ENCODE data around the gene TLE6. TPM values are rescaled to one million over a fixed set of nuclear protein-coding genes. Genes with fewer than 3 reads are reported as not detected.

Gene TLE6
- total RNA-seq, 6 experiments from 2014 or later: 0.82 to 3.0 (median 1.2) TPM

DNA sequence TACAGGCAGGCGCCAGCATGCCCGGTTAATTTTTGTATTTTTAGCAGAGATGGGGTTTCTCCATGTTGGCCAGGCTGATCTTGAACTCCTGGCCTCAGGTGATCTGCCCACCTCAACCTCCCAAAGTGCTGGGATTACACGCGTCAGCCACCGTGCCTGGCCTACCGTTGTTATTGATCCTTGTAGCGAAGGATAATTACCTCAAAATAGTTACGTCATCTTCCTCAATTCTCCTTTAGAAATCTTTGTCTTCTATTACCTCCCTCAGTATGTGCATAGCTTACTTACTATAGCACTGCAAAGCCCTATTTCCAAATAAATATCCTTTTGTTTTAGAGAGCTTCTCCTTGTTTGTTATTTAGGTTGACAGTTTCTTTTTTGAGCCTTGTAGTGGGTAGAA lies 9.4 kb upstream of the TLE6 start:
- no peaks in the 10 kb centered on the region; the same call in 1 of the 2 replicates for H3K4me1 Mint-ChIP-seq (ENCODE audit: low read depth)
- H3K4me3 Mint-ChIP-seq: no peak overlapping the region
- H3K9me3 Mint-ChIP-seq: no peaks in the 10 kb centered on the region
- H3K36me3 Mint-ChIP-seq (ENCODE audit: low read depth): no peaks in the 10 kb centered on the region
- peaks cover 2% of the 10 kb centered on the region; the same call in 1 of the 2 replicates for H3K27me3 Mint-ChIP-seq (ENCODE audit: insufficient read depth)
- H3K27ac Mint-ChIP-seq: no peak overlapping the region
- DNase-seq: no peak
- TF ChIP-seq, protein P1, sequence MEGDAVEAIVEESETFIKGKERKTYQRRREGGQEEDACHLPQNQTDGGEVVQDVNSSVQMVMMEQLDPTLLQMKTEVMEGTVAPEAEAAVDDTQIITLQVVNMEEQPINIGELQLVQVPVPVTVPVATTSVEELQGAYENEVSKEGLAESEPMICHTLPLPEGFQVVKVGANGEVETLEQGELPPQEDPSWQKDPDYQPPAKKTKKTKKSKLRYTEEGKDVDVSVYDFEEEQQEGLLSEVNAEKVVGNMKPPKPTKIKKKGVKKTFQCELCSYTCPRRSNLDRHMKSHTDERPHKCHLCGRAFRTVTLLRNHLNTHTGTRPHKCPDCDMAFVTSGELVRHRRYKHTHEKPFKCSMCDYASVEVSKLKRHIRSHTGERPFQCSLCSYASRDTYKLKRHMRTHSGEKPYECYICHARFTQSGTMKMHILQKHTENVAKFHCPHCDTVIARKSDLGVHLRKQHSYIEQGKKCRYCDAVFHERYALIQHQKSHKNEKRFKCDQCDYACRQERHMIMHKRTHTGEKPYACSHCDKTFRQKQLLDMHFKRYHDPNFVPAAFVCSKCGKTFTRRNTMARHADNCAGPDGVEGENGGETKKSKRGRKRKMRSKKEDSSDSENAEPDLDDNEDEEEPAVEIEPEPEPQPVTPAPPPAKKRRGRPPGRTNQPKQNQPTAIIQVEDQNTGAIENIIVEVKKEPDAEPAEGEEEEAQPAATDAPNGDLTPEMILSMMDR (IDR thresholded peaks at IDR 0.05): no peak

DNA sequence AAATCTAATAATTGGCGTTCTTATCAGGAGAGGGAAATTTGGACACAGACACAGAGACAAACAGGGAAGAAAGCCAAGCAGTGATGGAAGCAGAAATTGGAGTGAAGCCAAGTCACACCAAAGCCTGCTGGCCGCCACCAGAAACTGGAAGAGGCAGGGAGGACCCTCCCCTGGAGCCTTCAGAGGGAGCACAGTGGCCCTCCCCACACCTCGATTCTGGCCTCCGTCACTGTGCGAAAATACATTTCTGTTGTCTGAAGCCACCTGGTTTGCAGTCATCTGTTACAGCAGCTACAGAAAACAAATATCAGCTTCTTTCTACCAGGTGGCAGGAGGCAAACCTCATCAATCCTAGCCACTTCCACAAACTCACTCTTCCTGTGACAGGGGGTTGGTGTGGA lies 8.3 kb upstream of the TLE6 start:
- no peak for DNase-seq
- Mint-ChIP-seq H3K4me1 (ENCODE audit: low read depth) (peaks cover 1% of the 10 kb centered on the region), H3K4me3 (no peak overlapping the region), H3K36me3 (ENCODE audit: low read depth) (no peaks in the 10 kb centered on the region), H3K27me3 (ENCODE audit: insufficient read depth) (peaks cover 6% of the 10 kb centered on the region), H3K27ac (no peak overlapping the region), H3K9me3 (no peaks in the 10 kb centered on the region)
- TF ChIP-seq, protein P1 (IDR thresholded peaks at IDR 0.05): no peak

DNA sequence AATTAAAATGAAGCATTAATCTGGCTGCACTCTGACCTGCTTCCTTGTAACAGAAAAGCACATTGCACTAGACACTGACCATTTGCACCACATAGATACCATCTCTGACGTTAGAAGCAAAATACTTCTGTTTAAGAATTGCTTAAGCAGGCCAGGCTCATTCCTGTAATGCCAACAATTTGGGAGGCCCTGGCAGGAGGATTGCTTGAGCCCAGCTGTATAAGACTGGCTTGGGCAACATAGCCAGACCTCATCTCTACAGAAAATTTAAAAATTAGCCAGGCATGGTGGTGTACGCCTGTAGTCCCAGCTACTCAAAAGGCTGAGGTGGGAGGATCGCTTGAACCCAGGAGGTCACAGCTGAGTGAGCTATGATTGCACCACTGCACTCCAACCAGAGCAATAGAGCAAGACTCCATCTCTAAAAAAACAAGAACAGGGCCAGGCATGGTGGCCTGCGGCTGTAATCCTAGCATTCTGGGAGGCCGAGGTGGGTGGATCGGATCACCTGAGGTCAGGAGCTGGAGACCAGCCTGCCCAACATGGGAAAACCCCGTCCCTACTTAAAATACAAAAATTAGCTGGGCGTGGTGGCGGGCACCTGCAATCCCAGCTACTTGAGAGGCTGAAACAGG lies 7.0 kb upstream of the TLE6 start:
- H3K27me3 Mint-ChIP-seq (ENCODE audit: insufficient read depth): peaks cover 10% of the 10 kb centered on the region
- H3K36me3 Mint-ChIP-seq (ENCODE audit: low read depth): no peaks in the 10 kb centered on the region
- H3K9me3 Mint-ChIP-seq: no peaks in the 10 kb centered on the region
- peak; percentile 29 for DNase-seq
- H3K27ac Mint-ChIP-seq: no peak overlapping the region
- TF ChIP-seq, protein P1 (IDR thresholded peaks at IDR 0.05): no peak
- H3K4me1 Mint-ChIP-seq (ENCODE audit: low read depth): peaks cover 8% of the 10 kb centered on the region
- H3K4me3 Mint-ChIP-seq: no peak overlapping the region

DNA sequence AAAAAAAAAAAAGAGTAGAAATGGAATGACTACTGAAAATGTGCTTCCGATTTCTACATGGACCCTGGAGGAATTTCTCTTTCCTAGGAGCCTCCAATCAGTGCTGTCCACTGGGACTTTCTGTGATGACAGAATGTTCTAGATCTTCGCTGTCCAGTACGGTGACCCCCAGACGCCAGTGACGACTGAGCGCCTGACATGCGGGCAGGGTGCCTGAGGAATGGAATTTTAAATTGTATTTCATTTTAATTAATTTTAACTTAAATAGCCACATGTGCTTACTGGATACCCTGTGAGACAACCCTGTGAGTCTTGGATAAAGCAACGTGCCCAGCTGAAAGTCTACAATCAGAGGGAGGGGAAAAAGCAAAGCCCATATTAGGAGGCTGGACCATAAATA lies 4.1 kb upstream of the TLE6 start:
- H3K36me3 Mint-ChIP-seq (ENCODE audit: low read depth): no peaks in the 10 kb centered on the region

DNA sequence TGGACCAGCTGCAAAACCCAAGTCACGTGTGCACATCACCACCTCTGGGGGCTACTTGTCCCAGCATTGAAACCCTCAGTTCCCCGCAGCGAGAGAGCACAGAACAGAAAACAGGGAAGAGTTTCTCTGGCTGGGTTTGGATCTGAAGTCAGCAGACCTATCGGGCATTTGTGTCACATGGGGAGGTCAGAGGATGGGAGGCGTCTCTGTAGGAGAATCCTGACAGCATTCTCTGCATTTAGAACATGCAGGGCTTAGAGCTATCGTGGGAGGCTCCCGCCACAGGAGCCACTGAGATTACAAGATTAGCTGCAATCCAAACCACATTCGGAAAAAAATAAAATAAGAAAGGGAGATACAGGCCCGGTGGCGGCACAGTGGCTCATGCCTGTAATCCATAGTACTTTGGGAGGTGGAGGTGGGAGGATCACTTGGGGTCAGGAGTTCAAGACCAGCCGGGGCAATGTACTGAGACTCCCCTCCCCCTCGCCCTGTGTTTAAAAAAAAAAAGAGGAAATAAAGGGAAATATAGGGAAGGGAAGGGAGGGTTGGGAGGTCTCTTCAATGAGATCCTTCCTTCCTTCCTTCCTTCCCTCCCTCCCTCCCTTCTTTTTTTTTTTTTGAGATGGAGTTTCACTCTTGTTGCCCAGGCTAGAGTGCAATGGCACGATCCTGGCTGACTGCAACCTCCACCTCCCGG lies 2.9 kb upstream of the TLE6 start:
- Mint-ChIP-seq H3K27ac (no peak overlapping the region), H3K27me3 (ENCODE audit: insufficient read depth) (peaks cover 14% of the 10 kb centered on the region), H3K36me3 (ENCODE audit: low read depth) (no peaks in the 10 kb centered on the region), H3K9me3 (no peaks in the 10 kb centered on the region), H3K4me3 (no peak overlapping the region; the same call in 1 of the 2 replicates), H3K4me1 (ENCODE audit: low read depth) (peaks cover 22% of the 10 kb centered on the region)
- TF ChIP-seq, protein P1 (IDR thresholded peaks at IDR 0.05): no peak
- DNase-seq: no peak

More for the DNA sequence above, 4.1 kb upstream of the TLE6 start:
- H3K27me3 Mint-ChIP-seq (ENCODE audit: insufficient read depth): peaks cover 14% of the 10 kb centered on the region
- H3K27ac Mint-ChIP-seq: no peak overlapping the region
- no peak overlapping the region for H3K4me3 Mint-ChIP-seq
- H3K9me3 Mint-ChIP-seq: no peaks in the 10 kb centered on the region
- TF ChIP-seq, protein P1 (IDR thresholded peaks at IDR 0.05): no peak
- DNase-seq: no peak
- H3K4me1 Mint-ChIP-seq (ENCODE audit: low read depth): peaks cover 22% of the 10 kb centered on the region
